ENCODE results near the gene HNRNPA3. TPM values are rescaled to one million over a fixed set of nuclear protein-coding genes. Genes with fewer than 3 reads are reported as not detected.

The HNRNPA3 gene
- polyA plus RNA-seq, 1 of the 3 experiments (the other 2 are of a cell fraction), result 102 TPM

- no peaks in the 10 kb centered on the region for H3K9me2 ChIP-seq
- TF ChIP-seq RFX5 (IDR thresholded peaks at IDR 0.05; ENCODE audit: low read length), result no peak
- no peak for TF ChIP-seq ZBTB33 (IDR thresholded peaks at IDR 0.05; ENCODE audit: borderline replicate concordance, low read depth)
- TF ChIP-seq CHD2 (IDR thresholded peaks at IDR 0.05; ENCODE audit: low read length, partially characterized antibody), result no peak
- no peak for TF ChIP-seq TCF12 (IDR thresholded peaks at IDR 0.05)
- no peak for TF ChIP-seq MXI1 (IDR thresholded peaks at IDR 0.05; ENCODE audit: low read depth, low read length)
- no peak for TF ChIP-seq SIN3A (IDR thresholded peaks at IDR 0.05; ENCODE audit: borderline replicate concordance, low read depth, low read length)
- no peak for TF ChIP-seq GABPA (IDR thresholded peaks at IDR 0.05; ENCODE audit: low read depth)
- TF ChIP-seq PBX3 (IDR thresholded peaks at IDR 0.05), result no peak
- no peak for TF ChIP-seq USF1 (IDR thresholded peaks at IDR 0.05; ENCODE audit: borderline replicate concordance, low read depth)
- no peak for TF ChIP-seq SMC3 (IDR thresholded peaks at IDR 0.05; ENCODE audit: low read depth, low read length)
- TF ChIP-seq ELF1 (IDR thresholded peaks at IDR 0.05), result no peak
- TF ChIP-seq JUND (IDR thresholded peaks at IDR 0.05), result no peak
- no peak for TF ChIP-seq GATA2 (CRISPR knock-in tag; IDR thresholded peaks at IDR 0.05)
- TF ChIP-seq RAD21 (IDR thresholded peaks at IDR 0.05; ENCODE audit: low read length), result no peak
- no peak for TF ChIP-seq YY1 (IDR thresholded peaks at IDR 0.05; ENCODE audit: low read depth)
- no peak for TF ChIP-seq POLR2AphosphoS5 (IDR thresholded peaks at IDR 0.05; ENCODE audit: low read depth, low read length)
- no peak for TF ChIP-seq MAX (IDR thresholded peaks at IDR 0.05; ENCODE audit: low read depth)
- TF ChIP-seq FOSL2 (IDR thresholded peaks at IDR 0.05; ENCODE audit: borderline replicate concordance, low read depth), result no peak
- no peak for TF ChIP-seq NFIC (IDR thresholded peaks at IDR 0.05; ENCODE audit: borderline replicate concordance)
- TF ChIP-seq RXRA (IDR thresholded peaks at IDR 0.05; ENCODE audit: borderline replicate concordance, low read depth), result no peak
- H2AFZ ChIP-seq (ENCODE audit: low read depth), result peak overlapping the region; percentile 94
- no peak for DNase-seq
- H3K79me2 ChIP-seq (ENCODE audit: insufficient read depth), result no peaks in the 10 kb centered on the region
- H3K4me3 ChIP-seq (ENCODE audit: low read depth in 2 of 2, low read length in 1 of 2), result no peak overlapping the region
- H4K20me1 ChIP-seq (ENCODE audit: insufficient read depth), result no peaks in the 10 kb centered on the region
- WGBS (ENCODE audit: low lambda C conversion rate), result 65% methylated on average over 8 of the region's 8 CpGs
- ChIA-PET CTCF (interaction anchor here (1.1 to 6.9 kb wide), 23 partner anchors 11 to 598 kb away, joined by 4 to 121 read pairs (median 20); partner anchors contain the start of genes AGPS and NFE2L2), POLR2A (interaction anchor here (1.3 to 2.2 kb wide), 2 partner anchors 46 to 98 kb away, joined by 9 to 11 read pairs; partner anchors contain the start of genes HNRNPA3 and NFE2L2)
- H3K9me3 ChIP-seq, result no peaks in the 10 kb centered on the region
- H3K27me3 ChIP-seq (ENCODE audit: insufficient read depth), result no peaks in the 10 kb centered on the region
- H3K36me3 ChIP-seq (replicated peaks in 1 of 2; ENCODE audit: control insufficient read depth in 1 of 2, insufficient read depth in 2 of 2, low read length in 1 of 2), result no peaks in the 10 kb centered on the region
- peaks cover 14 to 31% of the 10 kb centered on the region in 2 experiments; a peak in 3 of 4 replicates for H3K4me1 ChIP-seq (ENCODE audit: control insufficient read depth in 1 of 2, insufficient read depth in 2 of 2, low read depth in 1 of 2, low read length in 1 of 2)
- peak overlapping the region in 1 of 2 experiments; percentile 39; a peak in 2 of 4 replicates for H3K27ac ChIP-seq (ENCODE audit: low read depth in 2 of 2, low read length in 1 of 2)
- H3K9ac ChIP-seq, result peak overlapping the region; percentile 31; the same call in 1 of the 2 replicates
- peak overlapping the region; percentile 63 for H3K4me2 ChIP-seq
- H3F3A ChIP-seq (replicated peaks; ENCODE audit: insufficient read depth), result peaks cover 10% of the 10 kb centered on the region
These were observed 46.6 kb upstream of the HNRNPA3 start for GRCh38 chr2:177165721-177166711.
